LNCaP clone FGC (cell line): Measurements from ENCODE around the gene TEKTIP1.

Source experiments
- DNase-seq: peaks from one replicate; pipeline ENCODE4 v3.0.0-alpha.2; 2011; ENCODE audit warnings: low read depth
- H3K4me3 ChIP-seq: 2 replicates; pipeline ENCODE4 v1.5.1; 2011; ENCODE audit warnings: mild to moderate bottlenecking, low read depth, low read length, control low read depth
- CTCF ChIP-seq: IDR thresholded peaks from 2 replicates; pipeline ENCODE4 v1.5.1; 2012; ENCODE audit warnings: mild to moderate bottlenecking; ENCODE audit not compliant: control insufficient read depth, insufficient read depth; ENCODE audit errors: extremely low read depth

The TEKTIP1 gene

GRCh38 chr19:3520166-3521103, 18.5 kb upstream of the TEKTIP1 start:
- no peak overlapping the region for H3K4me3 ChIP-seq
- no peak for DNase-seq
- no peak for TF ChIP-seq CTCF

GRCh38 chr19:3521104-3521445, 17.9 kb upstream of the TEKTIP1 start:
- TF ChIP-seq CTCF, result no peak
- DNase-seq, result no peak
- H3K4me3 ChIP-seq, result no peak overlapping the region

- no peak overlapping the region for H3K4me3 ChIP-seq
- no peak for DNase-seq
- no peak for TF ChIP-seq CTCF
Observed at GRCh38 chr19:3522421-3523360, 16.3 kb upstream of the TEKTIP1 start.

- H3K4me3 ChIP-seq, result no peak overlapping the region
- TF ChIP-seq CTCF, result no peak
- no peak for DNase-seq
Observed at GRCh38 chr19:3523361-3524077, 15.5 kb upstream of the TEKTIP1 start.

GRCh38 chr19:3524078-3524842, 14.7 kb upstream of the TEKTIP1 start:
- TF ChIP-seq CTCF, result no peak
- no peak overlapping the region for H3K4me3 ChIP-seq
- no peak for DNase-seq

GRCh38 chr19:3524904-3525451, 14.0 kb upstream of the TEKTIP1 start:
- no peak overlapping the region for H3K4me3 ChIP-seq
- no peak for TF ChIP-seq CTCF
- no peak for DNase-seq
